ENCODE results near the gene RSRC2. TPM values are rescaled to one million over a fixed set of nuclear protein-coding genes. Genes with fewer than 3 reads are reported as not detected.
"Not testable (repeated sequence)": the region's sequence is repeated elsewhere in the genome, so short reads cannot be mapped to it uniquely, and the experiment has no call there.

Gene RSRC2
- total and polyA plus RNA-seq, 2 experiments from 2014 or later, result 41.5 to 51.7 TPM

DNA sequence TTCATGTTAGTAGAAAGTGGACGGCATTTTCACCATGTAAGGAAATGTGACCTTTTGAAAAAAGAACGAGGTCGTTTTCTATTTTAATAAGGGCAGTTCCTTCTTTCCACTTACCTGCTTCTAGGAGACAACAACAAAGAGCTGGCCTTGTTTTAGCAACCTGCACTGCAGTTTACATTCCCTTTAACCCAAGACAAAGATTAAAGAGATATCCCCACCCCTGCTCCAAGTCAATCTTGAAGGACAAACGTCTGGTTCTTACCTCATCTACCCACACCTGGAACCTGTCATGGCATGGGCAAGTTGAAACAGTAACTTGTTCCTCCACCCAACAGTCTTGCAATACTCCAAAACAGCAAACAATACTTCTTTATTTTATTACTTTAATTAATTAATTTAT is 58.8 kb downstream of the RSRC2 start:
- Histone ChIP-seq H4K20me1 (ENCODE audit: insufficient read depth) (no peaks in the 10 kb centered on the region), H2AFZ (no peak overlapping the region), H3K36me3 (ENCODE audit: low read depth) (peaks cover 5% of the 10 kb centered on the region; the same call in 1 of the 2 replicates), H3K9me3 (ENCODE audit: low read depth) (no peaks in the 10 kb centered on the region), H3K4me3 (no peak overlapping the region), H3K4me2 (ENCODE audit: unreplicated experiment) (no peak overlapping the region), H3K9me2 (ENCODE audit: insufficient read depth) (no peaks in the 10 kb centered on the region), H3K9ac (no peak overlapping the region), H3F3A (ENCODE audit: insufficient read depth) (peaks cover 22% of the 10 kb centered on the region), H3K27ac (no peak overlapping the region), H3K27me3 (replicated peaks; ENCODE audit: insufficient read depth) (no peaks in the 10 kb centered on the region), H3K79me2 (ENCODE audit: insufficient read depth) (peaks cover 4% of the 10 kb centered on the region; the same call in 1 of the 2 replicates), H3K4me1 (ENCODE audit: insufficient read depth) (peaks cover 20% of the 10 kb centered on the region)
- in situ Hi-C loops (cut with MboI), result no loop called here
- 83 to 84% methylated on average over 4 of the region's 4 CpGs for WGBS, 2 experiments (ENCODE audit: low coverage in 1 of 2, low lambda C conversion rate in 2 of 2, missing lambda C conversion rate in 2 of 2)
- TF ChIP-seq EZH2phosphoT487 (IDR thresholded peaks at IDR 0.05; ENCODE audit: insufficient read depth, low read depth) (no peak), EZH2 (IDR thresholded peaks at IDR 0.05; ENCODE audit: insufficient read depth, poor library complexity, severe bottlenecking) (no peak)
- no peak for DNase-seq

DNA sequence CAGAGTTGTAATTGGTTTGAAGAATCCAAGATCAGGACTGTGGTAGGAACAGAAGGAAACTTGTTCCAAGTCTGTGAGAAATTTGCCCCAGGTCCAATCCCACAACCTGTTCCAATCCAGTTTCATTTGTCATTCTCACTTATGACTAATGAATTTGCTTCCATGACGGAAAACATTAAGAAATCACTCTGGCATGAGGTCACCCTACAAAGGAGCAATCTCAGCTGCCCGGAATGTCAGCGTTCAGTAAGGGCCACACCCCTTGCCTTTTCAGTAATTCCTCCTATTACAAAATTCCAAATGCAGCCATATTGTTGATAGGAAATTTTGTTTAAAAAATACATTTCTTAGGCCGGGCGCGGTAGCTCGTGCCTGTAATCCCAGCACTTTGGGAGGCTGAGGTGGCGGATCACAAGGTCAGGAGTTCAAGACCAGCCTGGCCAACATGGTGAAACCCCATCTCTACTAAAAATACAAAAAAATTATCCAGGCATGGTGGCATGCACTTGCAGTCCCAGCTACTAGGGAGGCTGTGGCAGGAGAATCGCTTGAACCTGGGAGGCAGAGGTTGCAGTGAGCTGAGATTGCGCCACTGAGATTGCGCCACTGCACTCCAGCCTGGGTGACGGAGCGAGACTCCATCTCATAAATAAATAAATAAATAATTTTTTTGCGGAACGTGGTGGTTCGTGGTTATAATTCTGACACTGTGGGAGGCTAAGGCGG is 62.3 kb downstream of the RSRC2 start:
- H4K20me1 ChIP-seq (ENCODE audit: insufficient read depth); H3K9me3 ChIP-seq (ENCODE audit: low read depth); H3K36me3 ChIP-seq (ENCODE audit: low read depth); H3K9me2 ChIP-seq (ENCODE audit: insufficient read depth); in situ Hi-C loops (cut with MboI); H3K4me3 ChIP-seq; H3K27me3 ChIP-seq (replicated peaks; ENCODE audit: insufficient read depth); H3K79me2 ChIP-seq (ENCODE audit: insufficient read depth): not testable (repeated sequence)
- peaks cover 13% of the 10 kb centered on the region; the same call in 1 of the 2 replicates for H3F3A ChIP-seq (ENCODE audit: insufficient read depth)
- 65% methylated on average over 17 of the region's 17 CpGs for WGBS, 2 experiments (ENCODE audit: low coverage in 1 of 2, low lambda C conversion rate in 2 of 2, missing lambda C conversion rate in 2 of 2)
- H3K4me1 ChIP-seq (ENCODE audit: insufficient read depth), result peaks cover 10% of the 10 kb centered on the region
- H3K4me2 ChIP-seq (ENCODE audit: unreplicated experiment), result peak overlapping the region; percentile 43
- peak overlapping the region; percentile 86 for H3K27ac ChIP-seq
- H2AFZ ChIP-seq, result peak overlapping the region; percentile 83
- peak overlapping the region; percentile 48 for H3K9ac ChIP-seq
- peak; percentile 99 for DNase-seq

DNA sequence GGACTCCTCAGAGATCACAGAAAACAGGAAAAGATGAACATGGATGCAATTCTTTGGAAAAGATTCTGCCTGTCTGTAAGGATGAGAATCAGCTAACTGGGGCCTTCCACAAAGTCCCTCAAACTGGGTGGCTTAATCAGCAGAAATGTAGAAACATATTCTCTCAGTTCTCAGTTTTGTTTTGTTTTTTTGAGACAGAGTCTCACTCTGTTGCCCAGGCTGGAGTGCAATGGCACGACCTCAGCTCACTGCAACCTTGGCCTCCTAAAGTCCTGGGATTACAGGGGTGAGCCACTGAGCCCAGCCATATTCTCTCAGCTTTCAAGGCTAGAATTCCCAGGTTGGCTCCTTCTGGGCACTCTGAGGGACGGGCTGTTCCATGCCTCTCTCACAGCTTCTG is 66.1 kb downstream of the RSRC2 start:
- Histone ChIP-seq H3K4me3 (no peak overlapping the region), H3K36me3 (ENCODE audit: low read depth) (no peaks in the 10 kb centered on the region), H3K27me3 (replicated peaks; ENCODE audit: insufficient read depth) (no peaks in the 10 kb centered on the region), H3K4me1 (ENCODE audit: insufficient read depth) (peaks cover 10% of the 10 kb centered on the region), H3K27ac (no peak overlapping the region), H4K20me1 (ENCODE audit: insufficient read depth) (no peaks in the 10 kb centered on the region), H2AFZ (no peak overlapping the region), H3K9ac (no peak overlapping the region), H3K4me2 (ENCODE audit: unreplicated experiment) (no peak overlapping the region), H3K9me2 (ENCODE audit: insufficient read depth) (no peaks in the 10 kb centered on the region), H3K9me3 (ENCODE audit: low read depth) (no peaks in the 10 kb centered on the region), H3F3A (ENCODE audit: insufficient read depth) (peaks cover 13% of the 10 kb centered on the region; the same call in 1 of the 2 replicates), H3K79me2 (ENCODE audit: insufficient read depth) (no peaks in the 10 kb centered on the region)
- TF ChIP-seq EZH2phosphoT487 (IDR thresholded peaks at IDR 0.05; ENCODE audit: insufficient read depth, low read depth) (no peak), EZH2 (IDR thresholded peaks at IDR 0.05; ENCODE audit: insufficient read depth, poor library complexity, severe bottlenecking) (no peak)
- 54 to 59% methylated on average over 2 of the region's 2 CpGs for WGBS, 2 experiments (ENCODE audit: low coverage in 1 of 2, low lambda C conversion rate in 2 of 2, missing lambda C conversion rate in 2 of 2)
- in situ Hi-C loops (cut with MboI), result no loop called here
- no peak for DNase-seq

DNA sequence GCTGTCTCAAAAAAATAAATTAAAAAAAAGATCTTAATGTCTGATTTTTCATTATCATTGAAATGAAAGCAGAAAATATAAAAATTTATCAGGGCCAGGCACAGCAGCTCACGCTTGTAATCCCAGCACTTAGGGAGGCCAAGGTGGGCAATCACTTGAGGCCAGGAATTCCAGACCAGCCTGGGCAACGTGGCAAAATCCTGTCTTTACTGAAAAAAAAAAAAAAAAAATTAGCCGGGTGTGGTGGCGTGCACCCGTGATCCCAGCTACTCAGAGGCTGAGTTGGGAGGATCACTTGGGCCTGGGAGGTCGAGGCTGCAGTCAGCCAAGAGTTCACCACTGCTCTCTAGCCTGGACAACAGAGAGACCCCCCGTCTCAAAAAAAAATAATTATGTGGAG is 66.7 kb downstream of the RSRC2 start:
- no peaks in the 10 kb centered on the region for H3K27me3 ChIP-seq (replicated peaks; ENCODE audit: insufficient read depth)
- TF ChIP-seq EZH2 (IDR thresholded peaks at IDR 0.05; ENCODE audit: insufficient read depth, poor library complexity, severe bottlenecking), result no peak
- no peak for TF ChIP-seq EZH2phosphoT487 (IDR thresholded peaks at IDR 0.05; ENCODE audit: insufficient read depth, low read depth)
- DNase-seq, result no peak
- H3K27ac ChIP-seq, result no peak overlapping the region
- no peak overlapping the region for H3K4me3 ChIP-seq
- 86 to 90% methylated on average over 7 of the region's 7 CpGs for WGBS, 2 experiments (ENCODE audit: low coverage in 1 of 2, low lambda C conversion rate in 2 of 2, missing lambda C conversion rate in 2 of 2)
- H3K9me2 ChIP-seq (ENCODE audit: insufficient read depth), result no peaks in the 10 kb centered on the region
- H3K4me1 ChIP-seq (ENCODE audit: insufficient read depth), result peaks cover 10% of the 10 kb centered on the region
- no peak overlapping the region for H2AFZ ChIP-seq
- in situ Hi-C loops (cut with MboI), result no loop called here
- H3K9ac ChIP-seq, result no peak overlapping the region
- no peaks in the 10 kb centered on the region for H3K9me3 ChIP-seq (ENCODE audit: low read depth)
- H4K20me1 ChIP-seq (ENCODE audit: insufficient read depth), result no peaks in the 10 kb centered on the region
- no peaks in the 10 kb centered on the region for H3K36me3 ChIP-seq (ENCODE audit: low read depth)
- H3K79me2 ChIP-seq (ENCODE audit: insufficient read depth), result no peaks in the 10 kb centered on the region
- peaks cover 11% of the 10 kb centered on the region; the same call in 1 of the 2 replicates for H3F3A ChIP-seq (ENCODE audit: insufficient read depth)
- H3K4me2 ChIP-seq (ENCODE audit: unreplicated experiment), result no peak overlapping the region

All from GM23248 (cell line).